K562 (cell line): ENCODE results near the gene RAP1GAP2. TPM values are rescaled to one million over a fixed set of nuclear protein-coding genes. Genes with fewer than 3 reads are reported as not detected.

Experiments
- ATAC-seq: fragments of 200-7000 bp; cut with Tn5 transposase; 3 replicates; pipeline ENCODE4 v1.9.1; 2020; ENCODE audit warnings: moderate library complexity
- BruUV-seq: library from RNA; stranded (reverse); fragments of 400-500 nt; replicated peaks from 2 replicates; lab custom pipeline; 2021; lab: Mats Ljungman, UMichigan
- CTCF ChIA-PET: fragments of 300-600 bp; formaldehyde crosslinking; extraction: SDS; loops from one replicate; lab custom pipeline; 2021; ENCODE audit warnings: low intra/inter-chr PET ratio; lab: Yijun Ruan, JAX
- POLR2A ChIA-PET: fragments of 300-600, 350-650 bp; sonication (Branson Sonifier 250); formaldehyde crosslinking; extraction: SDS; loops from one replicate; lab custom pipeline; 2021; ENCODE audit warnings: antibody characterized with exemption, inconsistent platforms; lab: Yijun Ruan, JAX
- DNase-seq, 4 experiments: peaks; one replicate each; pipeline versions ENCODE4 v3.0.0 to v3.0.0-alpha.2; 2011 to 2018; ENCODE audit warnings: low spot score in 3 of 4, mixed read lengths in 3 of 4; ENCODE audit errors: extremely low read depth in 1 of 4
- FAIRE-seq: peaks from 2 replicates; lab custom pipeline; 2011; peaks lifted over from hg19 to GRCh38; lab: Jason Lieb, UNC
- H2AFZ ChIP-seq: 2 replicates; pipeline ENCODE4 v1.6.0; 2011; ENCODE audit warnings: low read depth, low read length, control low read depth, inconsistent platforms
- H3K27ac ChIP-seq: fragments of 200-600 bp; 3 replicates; pipeline ENCODE4 v1.8.0; 2011; ENCODE audit warnings: low read depth, mild to moderate bottlenecking, control low read depth, inconsistent platforms, low read length, moderate library complexity, mixed read lengths; ENCODE audit errors: extremely low read depth
- H3K27me3 ChIP-seq, 2 experiments: fragments of 300-600 bp in 1 of 2; 2 replicates in 1 of 2; 3 replicates in 1 of 2; pipeline versions ENCODE4 v1.6.0 to v1.8.0; 2011; ENCODE audit warnings: inconsistent platforms in 2 of 2, low read length in 2 of 2, mild to moderate bottlenecking in 1 of 2, mixed read lengths in 1 of 2, moderate library complexity in 1 of 2; ENCODE audit not compliant: control insufficient read depth in 2 of 2, insufficient read depth in 2 of 2
- H3K36me3 ChIP-seq: fragments of 300-600 bp; 3 replicates; pipeline ENCODE4 v1.8.0; 2011; ENCODE audit warnings: mild to moderate bottlenecking, low read length, inconsistent platforms; ENCODE audit not compliant: control insufficient read depth, insufficient read depth
- H3K4me1 ChIP-seq, 2 experiments: fragments of 200-600 bp in 1 of 2; replicated peaks in 1 of 2; 2 replicates in 1 of 2; 3 replicates in 1 of 2; pipeline versions ENCODE4 v1.5.1 to v1.8.0; 2011; ENCODE audit warnings: inconsistent platforms in 2 of 2, low read length in 2 of 2, mild to moderate bottlenecking in 1 of 2, mixed read lengths in 1 of 2, moderate library complexity in 1 of 2; ENCODE audit not compliant: control insufficient read depth in 2 of 2, insufficient read depth in 2 of 2
- H3K4me2 ChIP-seq: 2 replicates; pipeline ENCODE4 v1.6.1; 2011; ENCODE audit warnings: low read length, control low read depth, inconsistent platforms, mixed read lengths; ENCODE audit not compliant: insufficient read depth
- H3K4me3 ChIP-seq: fragments of 200-600 bp; sonication (generic), shearing (Covaris generic); 2 replicates; pipeline ENCODE4 v1.5.1; 2016; ENCODE audit warnings: control low read depth, inconsistent platforms
- H3K79me2 ChIP-seq: fragments of 200-600 bp; 3 replicates; pipeline ENCODE4 v1.8.0; 2011; ENCODE audit warnings: low read length, inconsistent platforms; ENCODE audit not compliant: control insufficient read depth, insufficient read depth
- H3K9ac ChIP-seq, 2 experiments: 2 replicates each; pipeline versions ENCODE4 v1.6.0 to v1.6.1; 2011; ENCODE audit warnings: low read depth in 2 of 2, low read length in 2 of 2, control low read depth in 1 of 2, inconsistent platforms in 1 of 2, mild to moderate bottlenecking in 1 of 2, mixed read lengths in 1 of 2; ENCODE audit not compliant: insufficient read depth in 1 of 2
- H3K9me1 ChIP-seq: one replicate; pipeline ENCODE4 v1.6.0; 2011; ENCODE audit warnings: inconsistent platforms, mild to moderate bottlenecking, low read length, moderate library complexity; ENCODE audit not compliant: control insufficient read depth, insufficient read depth
- H3K9me3 ChIP-seq: replicated peaks from 2 replicates; pipeline ENCODE4 v1.5.1; 2011; ENCODE audit warnings: low read depth, low read length, inconsistent platforms; ENCODE audit not compliant: control insufficient read depth, insufficient read depth
- H4K20me1 ChIP-seq: replicated peaks from 2 replicates; pipeline ENCODE4 v1.6.1; 2011; ENCODE audit warnings: low read length, inconsistent platforms, mixed read lengths; ENCODE audit not compliant: control insufficient read depth, insufficient read depth
- JUND ChIP-seq, 2 experiments: IDR thresholded peaks; 2 replicates in 1 of 2; 3 replicates in 1 of 2; pipeline ENCODE4 v1.6.1; 2011; ENCODE audit warnings: borderline replicate concordance in 2 of 2, low read depth in 2 of 2, low read length in 2 of 2, improper control_type of control experiment in 1 of 2, missing biosample characterization in 1 of 2, missing genetic modification characterization in 1 of 2, missing genetic modification reagents in 1 of 2
- MYNN ChIP-seq, 2 experiments: sonication (generic); formaldehyde crosslinking in 1 of 2; IDR thresholded peaks; 2 replicates each; pipeline versions ENCODE4 v1.5.0 to v1.6.1; 2016 to 2020; ENCODE audit warnings: antibody characterized with exemption in 1 of 2, missing genetic modification reagents in 1 of 2
- NCOA4 ChIP-seq: fragments of 450-650 bp; IDR thresholded peaks from 2 replicates; pipeline ENCODE4 v1.6.1; 2018; ENCODE audit warnings: mild to moderate bottlenecking; ENCODE audit not compliant: partially characterized antibody
- PML ChIP-seq: IDR thresholded peaks from 2 replicates; pipeline ENCODE4 v1.6.1; 2012; ENCODE audit warnings: low read length, inconsistent platforms
- POLR2A ChIP-seq: fragments of 450-650 bp; conservative IDR thresholded peaks from 2 replicates; pipeline ENCODE4 v1.6.1; 2016
- SMARCE1 ChIP-seq: fragments of 450-650 bp; IDR thresholded peaks from 2 replicates; pipeline ENCODE4 v1.7.1; 2016; ENCODE audit warnings: mild to moderate bottlenecking
- TEAD2 ChIP-seq: fragments of 450-650 bp; IDR thresholded peaks from 2 replicates; pipeline ENCODE4 v1.6.1; 2016; ENCODE audit warnings: missing genetic modification characterization, control low read depth, missing compliant biosample characterization
- TFAM ChIP-seq: fragments of 250-450 bp; sonication (Bioruptor Pico); conservative IDR thresholded peaks from 2 replicates; pipeline ENCODE4 v1.5.0; 2021; ENCODE audit warnings: mild to moderate bottlenecking, moderate library complexity
- ZNF140 ChIP-seq: fragments of 250-450 bp; sonication (Bioruptor Pico); IDR thresholded peaks from 2 replicates; pipeline ENCODE4 v1.8.0; 2021; ENCODE audit warnings: moderate library complexity, mild to moderate bottlenecking, inconsistent platforms
- ZNF253 ChIP-seq: fragments of 250-450 bp; sonication (Bioruptor Pico); conservative IDR thresholded peaks from 2 replicates; pipeline ENCODE4 v1.6.1; 2021; ENCODE audit warnings: mild to moderate bottlenecking
- ZNF282 ChIP-seq: sonication (generic); formaldehyde crosslinking; IDR thresholded peaks from 2 replicates; pipeline ENCODE4 v1.8.1; 2023; ENCODE audit warnings: missing genetic modification reagents
- ZNF324 ChIP-seq: fragments of 250-450 bp; sonication (Bioruptor Pico); IDR thresholded peaks from 2 replicates; pipeline ENCODE4 v1.4.0; 2020; ENCODE audit warnings: mild to moderate bottlenecking
- whole genome bisulfite sequencing: fragments of 100-300 bp; shearing (Covaris generic); methylation state at CpG from one replicate; pipeline ENCODE4 v1.1.6; 2016; ENCODE audit warnings: low coverage, mixed read lengths; ENCODE audit not compliant: insufficient coverage; ENCODE audit errors: missing lambda C conversion rate; 5-methylcytosine and 5-hydroxymethylcytosine counted together
- in situ Hi-C: fragments of 300-500 bp; cut with MboI; formaldehyde crosslinking; loops from 4 replicates; pipeline ENCODE4 v1.15.0; 2018; ENCODE audit warnings: inconsistent platforms, mixed read lengths
- intact Hi-C: fragments of 100-400 bp; cut with micrococcal nuclease; formaldehyde crosslinking; loops from 2 replicates; pipeline ENCODE4 v1.14.2; 2022
- polyA plus RNA-seq, 8 experiments: library from polyadenylated mRNA; depleted of rRNA in 4 of 8; stranded (reverse) in 5 of 8; unstranded in 3 of 8; fragments of >200 nt; fragmentation: Nextera tagmentation in 2 of 8; fragmentation: Illumina TruSeq in 1 of 8; extraction: Ambion mirVana in 2 of 8; extraction: Trizol in 1 of 8; gene quantifications; 2 replicates each; pipeline versions ENCODE4 v1.2.1 to v1.2.3, GENCODE V29; 2011 to 2014; ENCODE audit warnings: inconsistent platforms in 1 of 8, missing spikeins in 1 of 8
- total RNA-seq, 7 experiments: library from RNA; depleted of rRNA in 6 of 7; stranded (reverse); fragments of >200 nt in 6 of 7; fragmentation: Illumina TruSeq in 2 of 7; extraction: Trizol in 2 of 7; gene quantifications; 2 replicates each; pipeline versions ENCODE4 v1.2.1 to v1.2.3, GENCODE V29; 2011 to 2021; ENCODE audit warnings: low replicate concordance in 1 of 7
- TF ChIP-seq, protein P1 (sequence below): fragments of 250-450 bp; sonication (Bioruptor Pico); IDR thresholded peaks from 2 replicates; pipeline ENCODE4 v1.5.0; 2021
- TF ChIP-seq, protein P2 (sequence below), 2 experiments: fragments of 450-650 bp in 1 of 2; sonication (generic) in 1 of 2; formaldehyde crosslinking; conservative IDR thresholded peaks; 2 replicates each; pipeline versions ENCODE4 v1.4.0 to v1.8.1; 2020 to 2022; ENCODE audit warnings: mild to moderate bottlenecking in 1 of 2, missing genetic modification reagents in 1 of 2
- TF ChIP-seq, protein P3 (sequence below): sonication (generic); formaldehyde crosslinking; IDR thresholded peaks from 2 replicates; pipeline ENCODE4 v1.8.1; 2023; ENCODE audit warnings: mild to moderate bottlenecking, missing genetic modification reagents

Gene RAP1GAP2
- total and polyA plus RNA-seq, 9 of the 15 experiments (the other 6 are each of a cell fraction or from before 2014, with no cell fraction given), result 0.01 to 1.3 (median 0.42) TPM; not detected in 1

DNA sequence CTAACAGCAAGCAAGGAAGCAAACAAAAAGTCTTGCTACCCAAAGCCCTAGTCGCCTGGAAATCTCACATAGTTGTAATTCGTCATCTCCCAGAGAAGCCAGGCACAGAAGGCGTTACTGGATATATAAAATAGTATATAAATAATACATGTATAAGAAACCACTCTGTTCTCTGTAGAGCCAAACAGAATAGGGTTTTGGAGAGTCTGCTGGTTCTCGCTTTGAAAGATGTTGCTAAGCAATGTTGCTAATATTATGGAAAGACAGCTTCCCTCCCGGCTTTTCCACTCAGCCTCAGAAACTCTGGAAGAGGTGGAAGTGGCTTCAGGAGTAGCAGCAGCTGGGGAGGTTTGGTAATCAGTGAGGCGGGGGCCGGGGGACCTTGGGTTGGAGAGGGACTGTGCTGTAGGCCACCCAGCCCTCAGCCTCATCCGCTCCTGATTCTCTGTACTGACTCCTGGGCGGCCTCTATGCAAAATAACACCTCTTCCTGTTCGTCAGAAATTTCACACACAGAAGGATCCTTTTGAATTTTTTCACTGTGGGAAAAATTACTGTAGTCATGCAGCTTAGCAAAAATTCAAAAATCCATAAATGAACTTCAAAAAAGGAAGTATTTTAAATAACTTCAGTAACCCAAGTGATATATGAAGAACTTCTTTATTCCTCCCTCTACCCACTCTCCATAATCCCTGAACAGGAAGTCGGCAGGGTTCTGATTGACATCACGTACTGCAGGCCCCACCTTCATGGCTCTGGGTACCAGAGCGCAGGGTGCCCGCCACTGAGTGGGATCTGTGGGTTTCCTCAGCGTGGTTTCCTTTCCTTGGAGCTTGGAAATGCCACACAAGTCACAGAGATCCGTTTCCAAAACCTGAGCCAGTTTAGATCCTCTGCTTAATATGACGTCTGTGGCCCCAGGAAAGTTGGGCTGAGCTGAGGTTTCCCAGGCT, 51.4 kb downstream of the RAP1GAP2 start (continued):
- no peak for TF ChIP-seq ZNF324 (CRISPR knock-in tag)
- TF ChIP-seq SMARCE1, result no peak

DNA sequence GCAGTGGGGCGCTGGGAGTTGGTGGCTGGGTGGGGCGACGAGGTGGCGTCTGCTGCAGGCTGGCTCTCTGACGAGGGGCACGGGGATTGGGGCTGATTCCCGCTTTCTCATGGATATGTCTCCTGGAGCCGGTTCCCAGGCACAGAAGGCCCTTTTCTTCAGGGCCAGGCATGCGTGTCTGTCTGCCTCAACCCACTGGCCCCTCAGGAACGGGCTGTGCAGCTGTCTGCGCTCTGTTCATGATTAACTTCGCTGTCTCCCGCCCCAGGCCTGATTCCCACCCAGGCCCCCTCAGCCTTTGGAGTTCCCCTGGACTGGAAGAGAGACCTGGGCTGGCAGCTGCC, 53.1 kb downstream of the RAP1GAP2 start:
- H2AFZ ChIP-seq, result no peak overlapping the region
- no TSS peak for BruUV-seq
- no peak overlapping the region for H3K27ac ChIP-seq
- in situ Hi-C loops (loop anchor here (25.0 kb wide), 1 partner anchor 163 kb away; no protein-coding TSS in a partner anchor), intact Hi-C loops (loop anchor here (5.0 kb wide), 1 partner anchor 163 kb away; no protein-coding TSS in a partner anchor)
- no peaks in the 10 kb centered on the region for H3K79me2 ChIP-seq
- POLR2A ChIA-PET, result interaction anchor here (0.6 kb wide), 1 partner anchor 36 kb away, joined by 3 read pairs; no protein-coding TSS in a partner anchor
- FAIRE-seq (no peak), ATAC-seq (no peak), DNase-seq (no peak)
- TF ChIP-seq ZNF253 (no peak), PML (no peak), JUND (IDR thresholded peaks at IDR 0.05; ENCODE audit: borderline replicate concordance, low read depth, low read length) (no peak), JUND (tag; IDR thresholded peaks at IDR 0.05; ENCODE audit: borderline replicate concordance, low read depth, low read length) (no peak), ZNF140 (CRISPR knock-in tag) (no peak), ZNF282 (CRISPR knock-in tag) (no peak), MYNN (IDR thresholded peaks at IDR 0.05) (no peak), MYNN (CRISPR knock-in tag; IDR thresholded peaks at IDR 0.05) (no peak), TFAM (CRISPR knock-in tag) (no peak), NCOA4 (no peak), TEAD2 (no peak), POLR2A (no peak)
- TF ChIP-seq, protein P1, sequence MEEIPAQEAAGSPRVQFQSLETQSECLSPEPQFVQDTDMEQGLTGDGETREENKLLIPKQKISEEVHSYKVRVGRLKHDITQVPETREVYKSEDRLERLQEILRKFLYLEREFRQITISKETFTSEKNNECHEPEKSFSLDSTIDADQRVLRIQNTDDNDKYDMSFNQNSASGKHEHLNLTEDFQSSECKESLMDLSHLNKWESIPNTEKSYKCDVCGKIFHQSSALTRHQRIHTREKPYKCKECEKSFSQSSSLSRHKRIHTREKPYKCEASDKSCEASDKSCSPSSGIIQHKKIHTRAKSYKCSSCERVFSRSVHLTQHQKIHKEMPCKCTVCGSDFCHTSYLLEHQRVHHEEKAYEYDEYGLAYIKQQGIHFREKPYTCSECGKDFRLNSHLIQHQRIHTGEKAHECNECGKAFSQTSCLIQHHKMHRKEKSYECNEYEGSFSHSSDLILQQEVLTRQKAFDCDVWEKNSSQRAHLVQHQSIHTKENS (CRISPR knock-in tag), result no peak
- TF ChIP-seq, protein P2, sequence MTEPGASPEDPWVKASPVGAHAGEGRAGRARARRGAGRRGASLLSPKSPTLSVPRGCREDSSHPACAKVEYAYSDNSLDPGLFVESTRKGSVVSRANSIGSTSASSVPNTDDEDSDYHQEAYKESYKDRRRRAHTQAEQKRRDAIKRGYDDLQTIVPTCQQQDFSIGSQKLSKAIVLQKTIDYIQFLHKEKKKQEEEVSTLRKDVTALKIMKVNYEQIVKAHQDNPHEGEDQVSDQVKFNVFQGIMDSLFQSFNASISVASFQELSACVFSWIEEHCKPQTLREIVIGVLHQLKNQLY (CRISPR knock-in tag; conservative IDR thresholded peaks at IDR 0.05), result no peak
- TF ChIP-seq, protein P3, sequence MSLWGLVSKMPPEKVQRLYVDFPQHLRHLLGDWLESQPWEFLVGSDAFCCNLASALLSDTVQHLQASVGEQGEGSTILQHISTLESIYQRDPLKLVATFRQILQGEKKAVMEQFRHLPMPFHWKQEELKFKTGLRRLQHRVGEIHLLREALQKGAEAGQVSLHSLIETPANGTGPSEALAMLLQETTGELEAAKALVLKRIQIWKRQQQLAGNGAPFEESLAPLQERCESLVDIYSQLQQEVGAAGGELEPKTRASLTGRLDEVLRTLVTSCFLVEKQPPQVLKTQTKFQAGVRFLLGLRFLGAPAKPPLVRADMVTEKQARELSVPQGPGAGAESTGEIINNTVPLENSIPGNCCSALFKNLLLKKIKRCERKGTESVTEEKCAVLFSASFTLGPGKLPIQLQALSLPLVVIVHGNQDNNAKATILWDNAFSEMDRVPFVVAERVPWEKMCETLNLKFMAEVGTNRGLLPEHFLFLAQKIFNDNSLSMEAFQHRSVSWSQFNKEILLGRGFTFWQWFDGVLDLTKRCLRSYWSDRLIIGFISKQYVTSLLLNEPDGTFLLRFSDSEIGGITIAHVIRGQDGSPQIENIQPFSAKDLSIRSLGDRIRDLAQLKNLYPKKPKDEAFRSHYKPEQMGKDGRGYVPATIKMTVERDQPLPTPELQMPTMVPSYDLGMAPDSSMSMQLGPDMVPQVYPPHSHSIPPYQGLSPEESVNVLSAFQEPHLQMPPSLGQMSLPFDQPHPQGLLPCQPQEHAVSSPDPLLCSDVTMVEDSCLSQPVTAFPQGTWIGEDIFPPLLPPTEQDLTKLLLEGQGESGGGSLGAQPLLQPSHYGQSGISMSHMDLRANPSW, result no peak
- H3K4me1 ChIP-seq, result peaks cover 0 to 13% of the 10 kb centered on the region in 2 experiments; a peak in 2 of 5 replicates
- no peaks in the 10 kb centered on the region for H3K36me3 ChIP-seq
- peaks cover 0 to 28% of the 10 kb centered on the region in 2 experiments; a peak in 2 of 5 replicates for H3K27me3 ChIP-seq
- WGBS, result 22% methylated on average over 4 of the region's 13 CpGs
- no peak overlapping the region for H3K9ac ChIP-seq
- no peaks in the 10 kb centered on the region for H4K20me1 ChIP-seq
- CTCF ChIA-PET, result interaction anchor here (1.4 to 1.5 kb wide), 2 partner anchors 163 to 843 kb away, joined by 3 to 7 read pairs; no protein-coding TSS in a partner anchor
- no peak overlapping the region for H3K4me2 ChIP-seq
- H3K9me1 ChIP-seq, result no peaks in the 10 kb centered on the region
- H3K4me3 ChIP-seq, result no peak overlapping the region
- H3K9me3 ChIP-seq, result no peaks in the 10 kb centered on the region
